IgD-negative memory B cell (primary cell): ENCODE data around the gene CDK14. TPM values are rescaled to one million over a fixed set of nuclear protein-coding genes. Genes with fewer than 3 reads are reported as not detected.

Experiments
- H3K27ac Mint-ChIP-seq, 3 donors: one replicate each; pipeline ENCODE4 v1.8.0; 2020 to 2022; ENCODE audit warnings: mild to moderate bottlenecking in 3 of 3, mixed read lengths in 3 of 3, moderate library complexity in 1 of 3
- H3K27me3 Mint-ChIP-seq: one replicate; pipeline ENCODE4 v1.8.0; 2021; ENCODE audit warnings: mixed read lengths
- H3K36me3 Mint-ChIP-seq: one replicate; pipeline ENCODE4 v1.8.0; 2020; ENCODE audit warnings: mild to moderate bottlenecking, mixed read lengths
- H3K4me1 Mint-ChIP-seq, 3 donors: one replicate each; pipeline ENCODE4 v1.8.0; 2020 to 2022; ENCODE audit warnings: mixed read lengths in 3 of 3, mild to moderate bottlenecking in 1 of 3
- H3K4me3 Mint-ChIP-seq, 4 donors: one replicate each; pipeline ENCODE4 v1.8.0; 2020 to 2022; ENCODE audit warnings: mild to moderate bottlenecking in 4 of 4, mixed read lengths in 4 of 4, moderate library complexity in 3 of 4
- H3K9me3 Mint-ChIP-seq, 3 donors: one replicate each; pipeline ENCODE4 v1.8.0; 2020 to 2021; ENCODE audit warnings: mixed read lengths in 3 of 3, mild to moderate bottlenecking in 1 of 3
- polyA plus RNA-seq: library from polyadenylated mRNA; unstranded; fragments of 300-500 nt; fragmentation: Illumina TruSeq; gene quantifications from one replicate; pipeline ENCODE4 v1.2.3, GENCODE V29; 2021

The CDK14 gene
- polyA plus RNA-seq, 1 donor from 2014 or later: 53.0 TPM

DNA sequence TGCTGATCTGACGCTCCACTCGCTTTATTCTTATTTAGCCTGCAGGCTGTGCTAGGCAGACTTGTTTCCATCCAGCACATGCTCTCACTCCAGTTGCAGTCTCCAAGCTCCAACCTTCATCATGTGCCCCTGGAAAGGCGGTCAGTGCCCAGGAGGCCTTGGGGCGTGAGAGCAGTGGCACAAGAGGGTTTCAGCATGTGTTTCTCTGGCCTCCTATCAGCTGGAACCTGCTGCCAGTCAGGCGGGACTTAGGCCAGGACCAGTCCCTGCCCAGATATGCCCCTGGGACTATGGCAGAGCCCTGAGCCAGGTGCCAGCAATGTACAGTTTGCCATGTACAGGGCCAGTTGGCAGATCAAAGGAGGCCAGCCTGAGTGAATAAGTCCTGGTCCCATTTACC, 337.9 kb downstream of the CDK14 start:
- no peak overlapping the region for H3K4me3 Mint-ChIP-seq
- H3K27me3 Mint-ChIP-seq: no peaks in the 10 kb centered on the region
- no peak overlapping the region for H3K27ac Mint-ChIP-seq
- H3K36me3 Mint-ChIP-seq: peaks cover 13% of the 10 kb centered on the region
- peaks cover 14 to 27% (median 24%) of the 10 kb centered on the region in 3 donors for H3K4me1 Mint-ChIP-seq
- H3K9me3 Mint-ChIP-seq: no peaks in the 10 kb centered on the region

GRCh38 chr7:90938371-90938770, 342.2 kb downstream of the CDK14 start:
- H3K27ac Mint-ChIP-seq: no peak overlapping the region
- H3K36me3 Mint-ChIP-seq: peaks cover 8% of the 10 kb centered on the region
- H3K27me3 Mint-ChIP-seq: no peaks in the 10 kb centered on the region
- peaks cover 0 to 4% (median 0%) of the 10 kb centered on the region in 3 donors for H3K4me1 Mint-ChIP-seq
- no peak overlapping the region for H3K4me3 Mint-ChIP-seq
- H3K9me3 Mint-ChIP-seq: no peaks in the 10 kb centered on the region

DNA sequence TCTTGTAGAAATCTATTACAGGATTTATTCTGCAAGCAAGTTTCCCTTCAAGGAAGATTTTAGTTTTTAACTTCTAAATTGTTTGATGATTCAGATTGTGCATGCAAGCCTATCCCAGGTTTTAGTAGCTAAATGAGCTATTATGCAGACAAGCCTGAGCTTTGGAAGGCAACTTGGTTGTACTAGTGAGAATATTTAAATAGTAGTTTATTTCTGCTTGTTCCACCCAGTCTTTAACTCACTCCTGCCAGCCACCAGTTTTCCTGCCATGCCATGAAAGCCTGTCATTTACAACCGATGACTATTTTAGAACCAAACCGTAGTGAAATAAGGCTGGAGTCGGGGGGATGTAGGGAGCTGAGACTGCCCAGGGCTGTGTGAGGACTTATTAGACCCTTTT, 343.5 kb downstream of the CDK14 start:
- Mint-ChIP-seq H3K4me1 (peaks cover 0 to 5% (median 0%) of the 10 kb centered on the region in 3 donors), H3K36me3 (peaks cover 6% of the 10 kb centered on the region), H3K4me3 (no peak overlapping the region), H3K9me3 (no peaks in the 10 kb centered on the region), H3K27ac (no peak overlapping the region), H3K27me3 (no peaks in the 10 kb centered on the region)

GRCh38 chr7:90944021-90944420, 347.9 kb downstream of the CDK14 start:
- H3K27me3 Mint-ChIP-seq: no peaks in the 10 kb centered on the region
- H3K4me1 Mint-ChIP-seq: peaks cover 4 to 7% (median 6%) of the 10 kb centered on the region in 3 donors
- no peaks in the 10 kb centered on the region for H3K9me3 Mint-ChIP-seq
- H3K36me3 Mint-ChIP-seq: peaks cover 10% of the 10 kb centered on the region
- H3K27ac Mint-ChIP-seq: no peak overlapping the region
- no peak overlapping the region for H3K4me3 Mint-ChIP-seq

GRCh38 chr7:90945104-90945787, 349.1 kb downstream of the CDK14 start:
- Mint-ChIP-seq H3K27ac (peak overlapping the region in 1 of 3 donors; percentile 11), H3K4me1 (peaks cover 4 to 6% (median 6%) of the 10 kb centered on the region in 3 donors), H3K27me3 (no peaks in the 10 kb centered on the region), H3K4me3 (no peak overlapping the region), H3K9me3 (no peaks in the 10 kb centered on the region), H3K36me3 (peaks cover 12% of the 10 kb centered on the region)

DNA sequence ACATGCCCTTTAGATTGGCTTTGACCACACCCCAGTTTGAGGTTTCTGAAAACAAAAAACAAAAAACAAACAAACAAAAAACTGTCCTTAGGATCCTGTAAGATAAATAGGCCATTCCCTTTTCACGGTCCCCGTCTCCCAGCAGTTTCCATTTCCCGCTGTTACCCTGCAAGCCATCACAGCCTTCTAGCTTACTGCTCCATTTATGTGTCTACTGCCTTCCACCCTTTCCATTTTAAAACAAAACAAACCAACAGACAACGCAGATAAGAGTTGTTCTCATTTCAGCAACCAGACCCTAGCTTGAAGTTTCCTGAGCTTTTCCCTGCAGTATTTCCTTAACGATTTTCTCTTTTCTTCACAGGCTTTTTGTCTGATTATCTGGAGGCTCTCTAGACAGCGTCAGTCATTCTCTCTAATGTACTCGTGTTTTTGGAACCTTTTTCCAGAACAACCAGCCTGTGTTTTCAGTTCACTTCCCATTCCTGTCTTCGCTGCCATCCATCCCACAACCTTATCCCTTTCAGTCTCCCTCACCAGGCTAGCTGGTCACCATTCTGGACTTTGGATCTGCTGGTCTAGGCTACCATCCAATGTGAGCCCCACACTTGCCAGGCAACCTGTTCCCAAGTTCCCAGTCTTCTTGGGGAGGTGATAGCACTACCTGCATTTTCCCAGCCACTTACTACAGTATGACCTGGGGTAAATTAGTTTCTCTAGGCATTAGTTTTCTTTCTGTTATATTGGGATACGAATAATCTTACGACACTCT, 350.8 kb downstream of the CDK14 start:
- Mint-ChIP-seq H3K36me3 (peaks cover 18% of the 10 kb centered on the region), H3K4me3 (no peak overlapping the region)

GRCh38 chr7:90948085-90948484, 352.0 kb downstream of the CDK14 start:
- peaks cover 4 to 9% (median 6%) of the 10 kb centered on the region in 3 donors for H3K4me1 Mint-ChIP-seq
- peaks cover 20% of the 10 kb centered on the region for H3K36me3 Mint-ChIP-seq
- H3K4me3 Mint-ChIP-seq: no peak overlapping the region
- no peak overlapping the region for H3K27ac Mint-ChIP-seq
- no peaks in the 10 kb centered on the region for H3K9me3 Mint-ChIP-seq
- no peaks in the 10 kb centered on the region for H3K27me3 Mint-ChIP-seq

More for the DNA sequence above, 350.8 kb downstream of the CDK14 start:
- Mint-ChIP-seq H3K27me3 (no peaks in the 10 kb centered on the region), H3K4me1 (peaks cover 4 to 9% (median 6%) of the 10 kb centered on the region in 3 donors), H3K27ac (no peak overlapping the region), H3K9me3 (no peaks in the 10 kb centered on the region)

GRCh38 chr7:90951229-90951628, 355.1 kb downstream of the CDK14 start:
- Mint-ChIP-seq H3K27me3 (no peaks in the 10 kb centered on the region), H3K36me3 (peaks cover 17% of the 10 kb centered on the region), H3K27ac (no peak overlapping the region), H3K4me3 (no peak overlapping the region), H3K9me3 (no peaks in the 10 kb centered on the region), H3K4me1 (peaks cover 3 to 4% (median 4%) of the 10 kb centered on the region in 3 donors)

- Mint-ChIP-seq H3K36me3 (peaks cover 14% of the 10 kb centered on the region), H3K9me3 (no peaks in the 10 kb centered on the region), H3K4me3 (no peak overlapping the region), H3K27ac (peak overlapping the region in 1 of 3 donors; percentile 11), H3K27me3 (no peaks in the 10 kb centered on the region), H3K4me1 (peaks cover 0 to 4% (median under 1%) of the 10 kb centered on the region in 3 donors)
These were observed 356.1 kb downstream of the CDK14 start for GRCh38 chr7:90951986-90952954.

DNA sequence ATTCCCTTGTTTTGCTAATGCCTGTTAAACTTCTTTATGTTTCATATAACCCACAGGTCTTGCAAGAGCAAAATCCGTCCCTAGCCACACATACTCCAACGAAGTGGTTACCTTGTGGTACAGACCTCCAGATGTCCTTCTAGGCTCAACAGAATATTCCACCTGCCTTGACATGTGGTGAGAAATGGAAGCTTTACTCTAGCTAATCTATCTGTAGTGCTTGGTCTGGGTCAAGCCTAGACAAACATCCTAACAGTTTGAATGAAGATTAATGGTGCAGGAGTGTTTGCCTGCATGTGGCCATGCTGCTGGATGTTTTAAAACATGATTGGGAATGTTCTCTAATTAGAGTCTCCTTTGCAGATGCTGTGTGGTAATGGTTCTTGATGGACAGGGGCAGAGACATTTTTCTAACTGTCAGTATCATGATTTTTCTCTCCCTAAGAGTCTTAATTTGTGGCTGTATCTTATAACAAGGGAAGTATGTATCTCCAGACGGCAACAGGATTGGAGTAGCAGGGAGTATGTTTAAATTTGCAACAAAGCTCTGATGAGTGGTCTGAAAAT, 359.6 kb downstream of the CDK14 start:
- H3K27me3 Mint-ChIP-seq: no peaks in the 10 kb centered on the region
- H3K27ac Mint-ChIP-seq: no peak overlapping the region
- H3K36me3 Mint-ChIP-seq: peaks cover 12% of the 10 kb centered on the region
- no peaks in the 10 kb centered on the region for H3K9me3 Mint-ChIP-seq
- H3K4me1 Mint-ChIP-seq: peaks cover 0 to 4% (median 0%) of the 10 kb centered on the region in 3 donors
- H3K4me3 Mint-ChIP-seq: no peak overlapping the region

- H3K27ac Mint-ChIP-seq: no peak overlapping the region
- no peaks in the 10 kb centered on the region for H3K9me3 Mint-ChIP-seq
- no peak overlapping the region for H3K4me3 Mint-ChIP-seq
- no peaks in the 10 kb centered on the region for H3K27me3 Mint-ChIP-seq
- peaks cover 0 to 2% (median 0%) of the 10 kb centered on the region in 3 donors for H3K4me1 Mint-ChIP-seq
- peaks cover 8% of the 10 kb centered on the region for H3K36me3 Mint-ChIP-seq
These were observed 361.8 kb downstream of the CDK14 start for GRCh38 chr7:90957883-90958282.

DNA sequence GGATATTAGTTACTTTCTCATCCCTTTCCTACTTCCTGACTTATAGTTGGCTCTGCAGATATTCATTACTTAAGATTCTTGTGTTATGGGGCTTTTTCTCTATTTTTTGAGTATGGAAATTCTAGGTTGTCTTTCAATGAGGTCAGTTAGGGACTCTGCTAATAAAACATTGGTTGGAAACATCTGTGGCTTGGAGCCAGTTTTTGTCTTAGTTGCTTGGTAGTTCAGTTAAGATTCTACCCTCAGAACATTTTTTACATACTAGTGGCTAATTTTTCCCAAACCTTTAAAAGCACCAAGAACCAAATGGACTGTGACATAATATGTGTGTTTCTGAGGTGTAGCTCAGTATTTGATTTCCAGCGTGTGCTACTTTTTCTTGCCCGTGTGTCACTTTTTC, 362.5 kb downstream of the CDK14 start:
- no peaks in the 10 kb centered on the region for H3K9me3 Mint-ChIP-seq
- H3K27ac Mint-ChIP-seq: no peak overlapping the region
- no peak overlapping the region for H3K4me3 Mint-ChIP-seq
- peaks cover 0 to 2% (median 2%) of the 10 kb centered on the region in 3 donors for H3K4me1 Mint-ChIP-seq
- no peaks in the 10 kb centered on the region for H3K27me3 Mint-ChIP-seq
- H3K36me3 Mint-ChIP-seq: peaks cover 8% of the 10 kb centered on the region

DNA sequence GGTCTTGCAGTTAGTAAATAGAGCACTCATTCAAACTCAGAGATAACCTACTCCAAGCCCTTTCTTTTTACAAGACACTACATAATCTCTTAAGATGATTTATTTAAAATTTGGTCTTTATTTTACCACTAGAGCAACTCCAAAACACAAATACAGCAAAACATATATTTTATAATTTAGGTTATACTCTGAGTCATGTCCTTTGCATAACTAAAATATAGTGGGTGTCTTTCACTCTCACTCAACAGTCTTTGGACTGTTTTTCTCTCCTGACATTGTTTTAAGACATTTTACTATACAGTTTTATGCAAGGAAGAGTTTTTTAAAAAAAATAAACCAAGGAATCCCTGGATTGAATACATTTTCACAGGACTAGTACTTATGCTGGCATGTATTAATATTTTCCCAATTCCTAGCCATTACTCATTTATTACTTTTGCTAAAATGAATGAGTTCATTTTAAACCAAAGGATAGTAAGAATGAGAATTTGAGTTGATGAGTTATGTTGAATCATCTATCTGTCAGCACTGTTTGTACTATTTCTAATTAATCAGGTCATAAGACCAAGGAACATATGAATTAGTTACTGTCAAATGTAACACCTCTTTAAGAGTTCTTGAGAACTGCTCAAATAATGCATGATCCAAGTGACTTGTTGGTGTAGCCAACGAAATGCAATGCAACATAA, 365.1 kb downstream of the CDK14 start:
- H3K9me3 Mint-ChIP-seq: no peaks in the 10 kb centered on the region
- H3K27me3 Mint-ChIP-seq: no peaks in the 10 kb centered on the region
- H3K36me3 Mint-ChIP-seq: peaks cover 8% of the 10 kb centered on the region
- H3K27ac Mint-ChIP-seq: peak overlapping the region in 1 of 3 donors; percentile 31
- H3K4me1 Mint-ChIP-seq: peaks cover 7 to 12% (median 10%) of the 10 kb centered on the region in 3 donors
- H3K4me3 Mint-ChIP-seq: peak overlapping the region in 1 of 4 donors; percentile 46

DNA sequence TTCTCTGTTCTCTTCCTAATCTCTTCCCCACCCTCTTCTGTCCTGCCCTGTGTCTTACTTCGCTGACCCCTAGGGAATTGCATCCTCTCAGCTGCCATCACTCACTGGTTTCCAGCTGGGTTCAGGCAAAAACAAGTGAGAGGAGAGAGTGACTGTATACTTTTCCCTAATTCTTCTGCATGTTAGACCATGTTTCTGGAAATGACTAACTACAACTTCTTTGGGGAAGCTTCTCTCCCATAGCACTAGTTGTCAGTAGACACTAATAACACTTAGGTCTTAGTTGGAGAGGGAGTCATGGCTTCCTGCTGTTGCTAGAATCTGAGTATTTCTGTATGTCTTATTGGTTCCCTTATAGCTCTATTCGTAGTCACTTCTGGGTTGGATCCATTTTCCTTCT, 369.1 kb downstream of the CDK14 start:
- H3K4me1 Mint-ChIP-seq: peaks cover 13 to 25% (median 17%) of the 10 kb centered on the region in 3 donors
- H3K27ac Mint-ChIP-seq: peak overlapping the region in 1 of 3 donors; percentile 88
- H3K27me3 Mint-ChIP-seq: no peaks in the 10 kb centered on the region
- H3K36me3 Mint-ChIP-seq: peaks cover 6% of the 10 kb centered on the region
- no peak overlapping the region for H3K4me3 Mint-ChIP-seq
- H3K9me3 Mint-ChIP-seq: no peaks in the 10 kb centered on the region
